Measurements from ENCODE around the gene LYRM7. TPM values are rescaled to one million over a fixed set of nuclear protein-coding genes. Genes with fewer than 3 reads are reported as not detected.

The LYRM7 gene
- total and polyA plus RNA-seq, 8 donors = 2.0 to 4.8 (median 3.0) TPM

GRCh38 chr5:131225282-131225974 lies 54.7 kb downstream of the LYRM7 start:
- no peak for ATAC-seq
- H3K27ac ChIP-seq = no peak overlapping the region
- H3K36me3 ChIP-seq = no peaks in the 10 kb centered on the region

GRCh38 chr5:131226899-131227298 lies 56.2 kb downstream of the LYRM7 start:
- no peak for TF ChIP-seq CTCF (IDR thresholded peaks at IDR 0.05)
- Histone ChIP-seq H3K4me3 (no peak overlapping the region), H3K4me1 (no peaks in the 10 kb centered on the region), H3K36me3 (no peaks in the 10 kb centered on the region), H3K27me3 (no peaks in the 10 kb centered on the region), H3K9me3 (no peaks in the 10 kb centered on the region), H3K27ac (no peak overlapping the region)
- ATAC-seq (no peak), DNase-seq (no peak), FAIRE-seq (no peak)
- intact Hi-C loops (cut with DNase I) = no loop called here
- 82 to 97% methylated on average over 2 of the region's 2 CpGs for WGBS, 2 donors

More at GRCh38 chr5:131225282-131225974, 54.7 kb downstream of the LYRM7 start:
- 82 to 86% methylated on average over 4 of the region's 4 CpGs for WGBS, 2 donors
- H3K4me3 ChIP-seq = no peak overlapping the region
- H3K4me1 ChIP-seq = no peaks in the 10 kb centered on the region
- H3K9me3 ChIP-seq = no peaks in the 10 kb centered on the region
- intact Hi-C loops (cut with DNase I) = no loop called here
- DNase-seq = no peak
- no peak for TF ChIP-seq CTCF (IDR thresholded peaks at IDR 0.05)
- no peaks in the 10 kb centered on the region for H3K27me3 ChIP-seq
- no peak for FAIRE-seq

DNA sequence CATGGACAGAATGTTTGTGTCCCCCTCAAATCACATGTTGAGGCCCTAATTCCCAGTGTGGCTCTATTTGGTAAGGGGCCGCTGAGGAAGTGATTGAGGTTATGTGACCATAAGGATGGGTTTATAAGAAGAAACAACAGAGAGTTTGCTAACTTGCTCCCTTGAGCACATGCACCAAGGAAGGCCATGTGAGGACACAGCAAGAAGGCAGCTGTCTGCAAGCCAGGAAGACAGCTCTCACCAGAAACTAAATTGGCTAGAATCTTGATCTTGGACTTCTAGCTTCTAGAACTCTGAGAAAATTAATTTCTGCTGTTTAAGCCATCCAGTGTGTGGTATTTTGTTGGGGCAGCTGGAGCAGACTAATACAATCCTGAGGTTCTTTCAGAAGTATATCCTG lies 57.9 kb downstream of the LYRM7 start:
- Histone ChIP-seq H3K9me3 (no peaks in the 10 kb centered on the region), H3K4me1 (no peaks in the 10 kb centered on the region), H3K27ac (no peak overlapping the region), H3K27me3 (no peaks in the 10 kb centered on the region), H3K36me3 (no peaks in the 10 kb centered on the region), H3K4me3 (no peak overlapping the region)
- ATAC-seq (no peak), DNase-seq (no peak), FAIRE-seq (no peak)
- 57 to 74% methylated on average over 1 of the region's 1 CpG for WGBS, 2 donors
- no peak for TF ChIP-seq CTCF (IDR thresholded peaks at IDR 0.05)
- intact Hi-C loops (cut with DNase I) = no loop called here

- DNase-seq (no peak), FAIRE-seq (no peak), ATAC-seq (no peak)
- no peak for TF ChIP-seq CTCF (IDR thresholded peaks at IDR 0.05)
- intact Hi-C loops (cut with DNase I) = no loop called here
- Histone ChIP-seq H3K27me3 (no peaks in the 10 kb centered on the region), H3K9me3 (no peaks in the 10 kb centered on the region), H3K36me3 (no peaks in the 10 kb centered on the region), H3K4me3 (no peak overlapping the region), H3K4me1 (no peaks in the 10 kb centered on the region), H3K27ac (no peak overlapping the region)
- WGBS, 2 donors = 71 to 77% methylated on average over 4 of the region's 4 CpGs
Observed at GRCh38 chr5:131229623-131230022, 58.9 kb downstream of the LYRM7 start.

GRCh38 chr5:131230406-131230805 lies 59.7 kb downstream of the LYRM7 start:
- H3K36me3 ChIP-seq = no peaks in the 10 kb centered on the region
- H3K9me3 ChIP-seq = no peaks in the 10 kb centered on the region
- H3K27ac ChIP-seq = no peak overlapping the region
- intact Hi-C loops (cut with DNase I) = no loop called here
- DNase-seq (no peak), FAIRE-seq (no peak), ATAC-seq (no peak)
- TF ChIP-seq CTCF (IDR thresholded peaks at IDR 0.05) = no peak
- 70% methylated on average over 5 of the region's 5 CpGs for WGBS, 2 donors
- no peaks in the 10 kb centered on the region for H3K27me3 ChIP-seq
- H3K4me1 ChIP-seq = no peaks in the 10 kb centered on the region
- H3K4me3 ChIP-seq = no peak overlapping the region
